ENCODE data around the gene PLK3.
"Not testable (repeated sequence)": the region's sequence is repeated elsewhere in the genome, so short reads cannot be mapped to it uniquely, and the experiment has no call there.

PLK3 gene

GRCh38 chr1:44808938-44809917 lies 9.1 kb downstream of the PLK3 start:
- Mint-ChIP-seq H3K36me3 (peaks cover 49% of the 10 kb centered on the region), H3K9me3 (no peaks in the 10 kb centered on the region), H3K4me3 (peak overlapping the region; percentile 67), H3K27ac (peak overlapping the region; percentile 99), H3K4me1 (peaks cover 82% of the 10 kb centered on the region), H3K27me3 (no peaks in the 10 kb centered on the region)
- CTCF ChIA-PET = interaction anchor here (0.8 to 4.5 kb wide), 10 partner anchors 9 to 91 kb away, joined by 3 to 39 read pairs (median 8); partner anchors contain the start of genes BEST4, PLK3 and RNU5D-1
- DNase-seq = peak; percentile 94

DNA sequence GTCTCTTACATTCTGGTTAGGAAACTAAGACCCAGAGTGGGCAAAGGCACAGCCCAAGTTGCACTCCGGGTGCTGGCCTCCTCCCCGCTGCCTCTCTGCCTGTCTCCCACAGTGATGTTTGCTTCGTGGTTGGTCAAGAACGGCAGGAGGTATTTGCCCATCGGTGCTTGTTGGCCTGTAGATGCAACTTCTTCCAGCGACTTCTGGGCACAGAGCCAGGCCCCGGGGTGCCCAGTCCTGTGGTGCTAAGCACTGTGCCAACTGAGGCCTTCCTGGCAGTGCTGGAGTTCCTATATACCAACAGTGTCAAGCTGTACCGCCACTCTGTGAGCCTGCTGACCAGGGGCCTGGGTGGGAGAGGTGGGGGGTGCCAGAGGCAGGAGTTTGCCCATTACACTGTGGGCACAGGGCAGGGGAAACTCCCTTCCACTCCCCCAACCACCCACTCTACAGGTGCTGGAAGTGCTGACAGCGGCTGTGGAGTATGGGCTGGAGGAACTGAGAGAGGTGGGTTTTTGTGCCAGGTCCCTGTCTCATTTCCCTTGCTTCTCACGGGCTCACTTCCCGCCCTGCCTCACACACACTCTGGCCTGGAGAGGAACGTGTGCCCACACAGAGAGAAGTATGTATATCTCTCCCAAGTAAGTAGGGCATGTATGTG lies 10.1 kb downstream of the PLK3 start:
- H3K9me3 Mint-ChIP-seq = no peaks in the 10 kb centered on the region
- no peak for DNase-seq

DNA sequence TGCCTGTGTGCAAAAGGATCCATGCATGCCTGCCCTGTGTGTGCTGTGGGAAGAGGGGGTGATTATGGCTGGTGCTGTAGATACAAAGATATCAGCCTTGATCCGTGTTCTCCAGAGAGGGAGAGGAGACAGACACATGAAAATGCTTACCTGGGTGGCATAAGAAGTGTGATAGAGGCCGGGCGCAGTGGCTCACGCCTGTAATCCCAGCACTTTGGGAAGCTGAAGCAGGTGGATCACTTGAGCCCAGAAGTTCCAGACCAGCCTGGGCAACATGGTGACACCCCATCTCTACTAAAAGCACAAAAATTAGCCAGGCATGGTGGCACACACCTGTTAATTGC lies 10.6 kb downstream of the PLK3 start:
- H3K27me3 Mint-ChIP-seq, H3K4me3 Mint-ChIP-seq, H3K9me3 Mint-ChIP-seq, DNase-seq: not testable (repeated sequence)
- peak overlapping the region; percentile 99 for H3K27ac Mint-ChIP-seq
- H3K36me3 Mint-ChIP-seq = peaks cover 44% of the 10 kb centered on the region
- CTCF ChIA-PET = interaction anchor here (4.1 to 4.5 kb wide), 2 partner anchors 8 to 10 kb away, joined by 35 to 39 read pairs; partner anchors contain the start of gene PLK3
- peaks cover 82% of the 10 kb centered on the region for H3K4me1 Mint-ChIP-seq

More for the DNA sequence above, 10.1 kb downstream of the PLK3 start:
- Mint-ChIP-seq H3K4me1 (peaks cover 81% of the 10 kb centered on the region), H3K27ac (peak overlapping the region; percentile 99), H3K36me3 (peaks cover 48% of the 10 kb centered on the region), H3K4me3 (no peak overlapping the region), H3K27me3 (no peaks in the 10 kb centered on the region)
- CTCF ChIA-PET = interaction anchor here (0.8 to 4.5 kb wide), 8 partner anchors 9 to 92 kb away, joined by 3 to 39 read pairs (median 9); partner anchors contain the start of genes BEST4, PLK3 and RNU5D-1

GRCh38 chr1:44811234-44811633 lies 11.1 kb downstream of the PLK3 start:
- CTCF ChIA-PET = interaction anchor here (4.1 to 4.5 kb wide), 2 partner anchors 8 to 11 kb away, joined by 35 to 39 read pairs; partner anchors contain the start of gene PLK3
- Mint-ChIP-seq H3K36me3 (peaks cover 43% of the 10 kb centered on the region), H3K4me3 (no peak overlapping the region), H3K27me3 (no peaks in the 10 kb centered on the region), H3K27ac (peak overlapping the region; percentile 99), H3K9me3 (no peaks in the 10 kb centered on the region), H3K4me1 (peaks cover 81% of the 10 kb centered on the region)
- no peak for DNase-seq

DNA sequence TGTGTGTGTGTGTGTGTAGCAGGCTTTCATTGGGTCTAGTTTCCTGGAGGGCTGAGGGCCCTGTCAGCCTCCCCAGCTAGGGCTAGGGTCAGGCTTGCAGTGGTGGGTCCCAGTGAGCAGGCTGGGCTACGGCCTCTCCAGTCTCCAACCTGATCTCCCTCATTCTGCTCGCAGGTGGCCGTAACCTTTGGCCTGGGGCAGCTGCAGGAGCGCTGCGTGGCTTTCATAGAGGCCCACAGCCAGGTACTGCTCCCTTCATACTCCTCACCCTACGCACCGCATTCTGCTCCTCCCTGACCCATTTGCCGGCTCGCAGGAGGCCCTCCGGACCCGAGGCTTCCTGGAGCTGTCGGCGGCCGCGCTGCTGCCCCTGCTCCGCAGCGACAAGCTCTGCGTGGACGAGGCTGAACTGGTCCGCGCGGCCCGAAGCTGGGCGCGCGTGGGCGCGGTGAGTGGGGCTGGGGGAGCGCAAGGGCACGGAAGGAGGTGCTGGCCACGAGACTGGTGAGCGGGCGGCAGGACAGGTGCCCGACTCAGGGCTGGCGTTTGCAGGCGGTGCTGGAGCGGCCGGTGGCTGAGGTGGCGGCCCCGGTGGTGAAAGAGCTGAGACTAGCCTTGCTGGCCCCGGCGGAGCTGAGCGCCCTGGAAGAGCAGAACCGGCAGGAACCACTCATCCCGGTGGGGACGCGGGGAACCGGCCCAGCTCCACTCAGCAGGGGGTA lies 12.8 kb downstream of the PLK3 start:
- DNase-seq = no peak
- Mint-ChIP-seq H3K4me3 (peak overlapping the region; percentile 78), H3K27me3 (no peaks in the 10 kb centered on the region), H3K27ac (peak overlapping the region; percentile 99), H3K36me3 (peaks cover 36% of the 10 kb centered on the region), H3K4me1 (peaks cover 74% of the 10 kb centered on the region), H3K9me3 (no peaks in the 10 kb centered on the region)
- CTCF ChIA-PET = interaction anchor here (0.8 to 1.7 kb wide), 5 partner anchors 10 to 91 kb away, joined by 3 to 11 read pairs (median 3); partner anchors contain the start of gene PLK3

DNA sequence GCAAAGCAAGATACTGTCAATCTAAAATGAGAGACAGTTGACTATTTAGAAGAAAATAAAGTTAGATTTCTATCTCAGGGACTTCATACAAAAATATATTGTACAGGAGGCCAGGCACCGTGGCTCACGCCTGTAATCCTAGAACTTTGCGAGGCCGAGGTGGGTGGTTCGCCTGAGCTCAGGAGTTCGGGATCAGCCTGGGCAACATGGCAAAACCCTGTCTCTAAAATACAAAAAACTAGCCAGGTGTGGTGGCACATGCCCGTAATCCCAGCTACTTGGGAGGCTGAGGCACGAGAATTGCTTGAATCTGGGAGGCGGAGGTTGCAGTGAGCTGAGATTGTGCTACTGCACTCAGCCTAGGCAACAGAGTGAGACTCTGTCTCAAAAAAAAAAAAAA lies 15.7 kb downstream of the PLK3 start:
- H3K4me1 Mint-ChIP-seq = peaks cover 72% of the 10 kb centered on the region

DNA sequence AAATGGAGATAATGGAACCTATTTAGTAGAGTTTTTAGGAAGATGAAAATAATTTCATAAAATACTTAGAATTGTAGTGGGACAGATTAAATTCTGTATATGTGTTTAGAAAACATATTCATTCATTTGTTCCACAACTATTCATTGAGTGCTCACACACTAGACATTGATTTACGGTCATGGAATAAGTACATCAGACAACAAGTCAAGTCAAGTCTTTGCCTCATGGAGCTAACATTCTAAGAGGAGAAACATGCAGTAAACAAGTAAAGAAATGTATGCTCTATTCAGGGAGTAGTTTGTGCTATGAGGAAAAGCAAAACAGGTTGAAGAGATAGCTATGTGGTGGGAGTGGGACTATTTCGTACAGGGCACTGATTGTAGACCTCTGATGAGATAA lies 17.1 kb downstream of the PLK3 start:
- Mint-ChIP-seq H3K27me3 (no peaks in the 10 kb centered on the region), H3K36me3 (peaks cover 14% of the 10 kb centered on the region), H3K27ac (peak overlapping the region; percentile 74), H3K9me3 (no peaks in the 10 kb centered on the region), H3K4me1 (peaks cover 65% of the 10 kb centered on the region), H3K4me3 (peak overlapping the region; percentile 29)
- no peak for DNase-seq
- CTCF ChIA-PET = interaction anchor here (1.8 to 6.9 kb wide), 4 partner anchors 8 to 89 kb away, joined by 4 to 68 read pairs (median 26); partner anchors contain the start of genes BTBD19, DYNLT4 and PLK3

More for the DNA sequence above, 15.7 kb downstream of the PLK3 start:
- CTCF ChIA-PET = interaction anchor here (0.9 kb wide), 1 partner anchor 16 kb away, joined by 5 read pairs; the partner anchor contains the start of gene PLK3
- H3K36me3 Mint-ChIP-seq = peaks cover 23% of the 10 kb centered on the region
- not testable (repeated sequence) for H3K9me3 Mint-ChIP-seq, H3K27ac Mint-ChIP-seq, H3K27me3 Mint-ChIP-seq, H3K4me3 Mint-ChIP-seq, DNase-seq

- no peak for DNase-seq
- H3K36me3 Mint-ChIP-seq = peaks cover 14% of the 10 kb centered on the region
- H3K27me3 Mint-ChIP-seq = peaks cover 4% of the 10 kb centered on the region
- H3K4me1 Mint-ChIP-seq = peaks cover 68% of the 10 kb centered on the region
- H3K27ac Mint-ChIP-seq = peak overlapping the region; percentile 100
- H3K4me3 Mint-ChIP-seq = peak overlapping the region; percentile 58
- CTCF ChIA-PET = interaction anchor here (0.7 to 6.9 kb wide), 6 partner anchors 9 to 1440 kb away, joined by 3 to 68 read pairs (median 9); partner anchors contain the start of genes BTBD19, DYNLT4 and PLK3
- no peaks in the 10 kb centered on the region for H3K9me3 Mint-ChIP-seq
These were observed 17.8 kb downstream of the PLK3 start for GRCh38 chr1:44817771-44818495.

GRCh38 chr1:44819196-44819607 lies 19.0 kb downstream of the PLK3 start:
- CTCF ChIA-PET = interaction anchor here (0.7 to 6.9 kb wide), 8 partner anchors 10 to 483 kb away, joined by 3 to 68 read pairs (median 4); partner anchors contain the start of genes BTBD19, DYNLT4 and PLK3
- Mint-ChIP-seq H3K4me3 (peak overlapping the region; percentile 88), H3K9me3 (no peaks in the 10 kb centered on the region), H3K4me1 (peaks cover 61% of the 10 kb centered on the region), H3K27me3 (peaks cover 5% of the 10 kb centered on the region), H3K36me3 (peaks cover 10% of the 10 kb centered on the region), H3K27ac (peak overlapping the region; percentile 100)
- DNase-seq = no peak

DNA sequence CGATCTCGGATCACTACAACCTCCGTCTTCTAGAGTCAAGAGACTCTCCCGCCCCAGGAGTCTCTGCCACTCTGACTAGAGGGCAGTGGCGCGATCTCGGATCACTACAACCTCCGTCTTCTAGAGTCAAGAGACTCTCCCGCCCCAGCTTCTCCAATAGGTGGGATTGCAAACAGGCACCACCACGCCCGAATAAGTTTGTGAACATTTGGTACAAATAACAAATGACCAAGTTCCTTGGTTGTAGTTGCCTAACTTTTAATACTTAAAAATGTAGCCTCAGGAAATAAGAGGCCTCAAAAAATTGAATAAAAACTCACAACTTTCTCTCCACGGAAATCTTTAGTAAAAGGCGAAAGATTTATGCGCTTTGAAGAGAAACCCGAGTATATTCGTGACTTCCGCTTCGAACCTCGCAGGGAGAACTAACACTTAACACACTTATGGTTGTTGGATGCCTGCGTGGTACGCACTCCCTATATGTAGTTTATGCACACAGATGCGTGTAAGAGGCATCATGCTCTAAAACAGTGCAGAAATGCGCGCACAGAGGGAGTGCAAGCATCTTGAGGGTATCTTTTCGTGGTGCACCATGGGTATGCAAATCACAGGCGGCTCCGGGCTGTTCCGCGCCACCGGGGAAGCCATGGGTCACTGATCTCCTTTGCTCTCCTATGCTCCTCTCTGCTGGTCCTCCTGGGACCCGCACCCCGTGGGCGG lies 19.6 kb downstream of the PLK3 start:
- Mint-ChIP-seq H3K36me3 (peaks cover 9% of the 10 kb centered on the region), H3K4me1 (peaks cover 58% of the 10 kb centered on the region), H3K4me3 (peak overlapping the region; percentile 88), H3K27ac (peak overlapping the region; percentile 100), H3K9me3 (no peaks in the 10 kb centered on the region), H3K27me3 (peaks cover 5% of the 10 kb centered on the region)
- peak; percentile 86 for DNase-seq
- CTCF ChIA-PET = interaction anchor here (0.9 to 6.9 kb wide), 8 partner anchors 11 to 34 kb away, joined by 3 to 68 read pairs (median 4); partner anchors contain the start of genes BTBD19, DYNLT4 and PLK3

GRCh38 chr1:44820328-44821239 lies 20.4 kb downstream of the PLK3 start:
- Mint-ChIP-seq H3K27ac (peak overlapping the region; percentile 100), H3K4me3 (peak overlapping the region; percentile 88), H3K9me3 (no peaks in the 10 kb centered on the region), H3K36me3 (peaks cover 3% of the 10 kb centered on the region), H3K27me3 (peaks cover 9% of the 10 kb centered on the region), H3K4me1 (peaks cover 50% of the 10 kb centered on the region)
- CTCF ChIA-PET = interaction anchor here (1.2 to 6.9 kb wide), 7 partner anchors 10 to 191 kb away, joined by 3 to 68 read pairs (median 6); partner anchors contain the start of genes BTBD19, DYNLT4, PLK3 and UROD
- no peak for DNase-seq
